GM18867 (cell line): ENCODE data around the gene PDCD6IP.
"Not testable (repeated sequence)": the region's sequence is repeated elsewhere in the genome, so short reads cannot be mapped to it uniquely, and the experiment has no call there.

Source experiments
- ATAC-seq: cut with Tn5 transposase; IDR thresholded peaks from one replicate; pipeline ENCODE4 v1.9.1; 2021; ENCODE audit warnings: mild to moderate bottlenecking, moderate library complexity; ENCODE audit not compliant: unreplicated experiment

PDCD6IP gene

GRCh38 chr3:33792167-33792892, 6.1 kb upstream of the PDCD6IP start:
- ATAC-seq, result no peak

- ATAC-seq, result no peak
Measured at GRCh38 chr3:33795131-33795530, 3.3 kb upstream of the PDCD6IP start.

GRCh38 chr3:33795856-33796536, 2.4 kb upstream of the PDCD6IP start:
- ATAC-seq, result no peak

- ATAC-seq, result peak; percentile 53
Measured at GRCh38 chr3:33798113-33798417, 365 bp upstream of the PDCD6IP start.

GRCh38 chr3:33799202-33799551, 747 bp downstream of the PDCD6IP start:
- ATAC-seq, result no peak

GRCh38 chr3:33803252-33803651, 4.8 kb downstream of the PDCD6IP start:
- no peak for ATAC-seq

GRCh38 chr3:33803894-33804526, 5.6 kb downstream of the PDCD6IP start:
- no peak for ATAC-seq

GRCh38 chr3:33807191-33807590, 8.8 kb downstream of the PDCD6IP start:
- ATAC-seq, result no peak

GRCh38 chr3:33808559-33808958, 10.1 kb downstream of the PDCD6IP start:
- no peak for ATAC-seq

GRCh38 chr3:33810545-33810944, 12.1 kb downstream of the PDCD6IP start:
- no peak for ATAC-seq

GRCh38 chr3:33821989-33822388, 23.6 kb downstream of the PDCD6IP start:
- ATAC-seq, result no peak

GRCh38 chr3:33823821-33824220, 25.4 kb downstream of the PDCD6IP start:
- ATAC-seq, result no peak

- no peak for ATAC-seq
Measured at GRCh38 chr3:33825111-33825510, 26.7 kb downstream of the PDCD6IP start.

- ATAC-seq, result no peak
Measured at GRCh38 chr3:33826206-33826605, 27.8 kb downstream of the PDCD6IP start.

GRCh38 chr3:33826688-33827087, 28.3 kb downstream of the PDCD6IP start:
- ATAC-seq, result no peak

- ATAC-seq, result no peak
Measured at GRCh38 chr3:33829720-33830119, 31.3 kb downstream of the PDCD6IP start.

GRCh38 chr3:33831053-33831452, 32.6 kb downstream of the PDCD6IP start:
- ATAC-seq, result no peak

- peak; percentile 40 for ATAC-seq
Measured at GRCh38 chr3:33833408-33834095, 35.1 kb downstream of the PDCD6IP start.

- ATAC-seq, result peak; percentile 79
Measured at GRCh38 chr3:33834096-33834453, 35.6 kb downstream of the PDCD6IP start.

- ATAC-seq, result not testable (repeated sequence)
Measured at GRCh38 chr3:33837182-33837581, 38.8 kb downstream of the PDCD6IP start.

GRCh38 chr3:33839283-33839682, 40.9 kb downstream of the PDCD6IP start:
- no peak for ATAC-seq

- ATAC-seq, result no peak
Measured at GRCh38 chr3:33840179-33840578, 41.7 kb downstream of the PDCD6IP start.
